HEK293 (cell line): Measurements from ENCODE around the gene MCHR1.

Experiments used
- CTCF ChIP-seq: fragments of 450-650 bp; formaldehyde crosslinking; IDR thresholded peaks from 2 replicates; pipeline ENCODE4 v1.5.1; 2016; ENCODE audit warnings: missing biosample characterization, missing genetic modification characterization
- IKZF3 ChIP-seq: fragments of 450-650 bp; IDR thresholded peaks from 2 replicates; pipeline ENCODE4 v1.5.0; 2018; ENCODE audit warnings: missing biosample characterization, mild to moderate bottlenecking, missing genetic modification characterization, moderate library complexity
- MYNN ChIP-seq: fragments of 450-650 bp; formaldehyde crosslinking; IDR thresholded peaks from 2 replicates; pipeline ENCODE4 v1.5.1; 2016; ENCODE audit warnings: missing biosample characterization, missing genetic modification characterization, borderline replicate concordance
- PRDM2 ChIP-seq: fragments of 450-650 bp; formaldehyde crosslinking; IDR thresholded peaks from 2 replicates; pipeline ENCODE4 v1.5.1; 2016; ENCODE audit warnings: missing biosample characterization, missing genetic modification characterization, borderline replicate concordance
- TCF7L2 ChIP-seq: IDR thresholded peaks from 2 replicates; pipeline ENCODE4 v1.6.1; 2011; ENCODE audit warnings: low read depth, mild to moderate bottlenecking, inconsistent platforms, low read length, moderate library complexity, borderline replicate concordance
- ZBTB10 ChIP-seq: fragments of 450-650 bp; formaldehyde crosslinking; IDR thresholded peaks from 2 replicates; pipeline ENCODE4 v1.5.1; 2016; ENCODE audit warnings: missing biosample characterization, missing genetic modification characterization
- ZNF155 ChIP-seq: fragments of 450-650 bp; formaldehyde crosslinking; IDR thresholded peaks from 2 replicates; pipeline ENCODE4 v1.5.1; 2016; ENCODE audit warnings: missing biosample characterization, missing genetic modification characterization
- ZNF274 ChIP-seq, 2 experiments: fragments of 200-500 bp in 1 of 2; fragments of 450-650 bp in 1 of 2; sonication (Bioruptor generic) in 1 of 2; formaldehyde crosslinking in 1 of 2; IDR thresholded peaks; 2 replicates each; pipeline versions ENCODE4 v1.5.1 to v1.6.1; 2014 to 2016; ENCODE audit warnings: borderline replicate concordance in 1 of 2, inconsistent platforms in 1 of 2, low read length in 1 of 2, missing biosample characterization in 1 of 2, missing genetic modification characterization in 1 of 2
- ZNF555 ChIP-seq: fragments of 450-650 bp; formaldehyde crosslinking; conservative IDR thresholded peaks from 2 replicates; pipeline ENCODE4 v1.5.1; 2017; ENCODE audit warnings: missing biosample characterization, mild to moderate bottlenecking, missing genetic modification characterization, inconsistent platforms
- ZNF76 ChIP-seq: fragments of 450-650 bp; formaldehyde crosslinking; IDR thresholded peaks from 2 replicates; pipeline ENCODE4; 2016; ENCODE audit warnings: low read depth, missing biosample characterization, missing genetic modification characterization, borderline replicate concordance

- no peak for TF ChIP-seq ZNF155 (tag by site-specific recombination)
- TF ChIP-seq CTCF, result no peak
- no peak for TF ChIP-seq ZNF555 (tag by site-specific recombination)
- no peak for TF ChIP-seq PRDM2 (tag by site-specific recombination)
- TF ChIP-seq ZNF76 (tag by site-specific recombination), result no peak
- no peak for TF ChIP-seq TCF7L2
- no peak for TF ChIP-seq MYNN
- TF ChIP-seq ZNF274 (IDR thresholded peaks at IDR 0.05; ENCODE audit: low read length), result no peak
- no peak for TF ChIP-seq ZNF274 (tag by site-specific recombination; IDR thresholded peaks at IDR 0.05; ENCODE audit: borderline replicate concordance)
- no peak for TF ChIP-seq ZBTB10 (tag by site-specific recombination)
- no peak for TF ChIP-seq IKZF3 (tag by site-specific recombination)
Measured at GRCh38 chr22:40705918-40706682, 26.8 kb downstream of the MCHR1 start.
